Measurements from ENCODE around the gene APPL1.
"Not testable (repeated sequence)": the region's sequence is repeated elsewhere in the genome, so short reads cannot be mapped to it uniquely, and the experiment has no call there.

APPL1 gene

GRCh38 chr3:57275393-57275792, 47.9 kb downstream of the APPL1 start:
- DNase-seq = no peak

- DNase-seq = no peak
These were observed 50.7 kb downstream of the APPL1 start for GRCh38 chr3:57278237-57278636.

- no peak for DNase-seq
These were observed 52.2 kb downstream of the APPL1 start for GRCh38 chr3:57279685-57280084.

- no peak for DNase-seq
These were observed 54.2 kb downstream of the APPL1 start for GRCh38 chr3:57281715-57282114.

- DNase-seq = no peak
These were observed 55.8 kb downstream of the APPL1 start for GRCh38 chr3:57283334-57283733.

- no peak for DNase-seq
These were observed 59.7 kb downstream of the APPL1 start for GRCh38 chr3:57287205-57287604.

- no peak for DNase-seq
These were observed 60.9 kb downstream of the APPL1 start for GRCh38 chr3:57288403-57288802.

- DNase-seq = no peak
These were observed 64.8 kb downstream of the APPL1 start, which contains the start of gene ASB14 for GRCh38 chr3:57292159-57292896. Gene ASB14, minus strand, starts transcription at chr3:57292685. Its CDS starts 652 bp downstream, at chr3:57292033.

- no peak for DNase-seq
These were observed 65.5 kb downstream of the APPL1 start for GRCh38 chr3:57292897-57293526.

- no peak for DNase-seq
These were observed 70.5 kb downstream of the APPL1 start for GRCh38 chr3:57298041-57298440.

- DNase-seq = not testable (repeated sequence)
These were observed 76.0 kb downstream of the APPL1 start for GRCh38 chr3:57303520-57303919.

GRCh38 chr3:57309769-57310360, 82.3 kb downstream of the APPL1 start:
- no peak for DNase-seq

- DNase-seq = no peak
These were observed 86.7 kb downstream of the APPL1 start for GRCh38 chr3:57314204-57314603.
